GM12875 (cell line): ENCODE data around the gene RSRC1.

Experiments used
- H3K4me3 ChIP-seq: one replicate; pipeline ENCODE4 v1.5.1; 2011; ENCODE audit warnings: low read depth, low read length, control low read depth
- CTCF ChIP-seq: IDR thresholded peaks from 2 replicates; pipeline ENCODE4 v1.5.1; 2011; ENCODE audit warnings: low read depth, mild to moderate bottlenecking, control low read depth, inconsistent platforms, low read length, moderate library complexity, borderline replicate concordance; ENCODE audit not compliant: insufficient read depth

The RSRC1 gene

DNA sequence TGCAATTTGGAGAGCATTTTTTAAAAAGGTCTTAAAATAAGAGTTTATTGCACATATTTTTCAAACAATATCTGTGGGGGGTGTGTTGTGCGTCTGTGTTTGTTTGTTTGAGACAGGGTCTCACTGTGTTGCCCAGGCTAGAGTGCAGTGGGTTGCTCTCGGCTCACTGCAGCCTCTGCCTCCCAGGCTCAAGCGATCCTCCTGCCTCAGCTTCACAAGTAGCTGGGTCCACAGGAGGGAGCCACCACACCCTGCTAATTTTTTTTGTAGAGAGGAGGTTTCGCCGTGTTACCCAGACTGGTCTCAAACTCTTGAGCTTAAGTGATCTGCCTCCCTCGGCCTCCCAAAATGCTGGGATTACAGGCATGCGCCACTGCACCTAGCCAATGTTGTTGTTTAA lies 463.8 kb downstream of the RSRC1 start:
- no peak overlapping the region for H3K4me3 ChIP-seq
- TF ChIP-seq CTCF: no peak

DNA sequence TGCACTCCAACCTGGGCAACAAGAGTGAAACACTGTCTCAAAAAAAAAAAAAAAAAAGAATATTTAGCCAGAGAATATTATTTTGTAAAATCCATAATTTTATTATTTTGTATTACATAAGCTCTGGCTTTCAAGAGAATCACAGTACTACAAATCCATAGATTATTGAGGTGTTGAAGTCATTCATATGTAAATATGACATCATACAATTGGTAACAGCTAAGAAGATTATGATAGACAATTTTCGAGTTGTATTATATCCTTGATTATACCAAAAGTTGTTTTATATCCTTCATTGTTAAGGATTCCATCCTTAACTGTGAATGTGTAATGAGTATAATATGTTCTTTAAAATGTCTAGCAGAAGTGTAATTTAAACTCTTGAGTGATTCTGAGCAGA lies 464.8 kb downstream of the RSRC1 start:
- no peak for TF ChIP-seq CTCF
- H3K4me3 ChIP-seq: no peak overlapping the region

DNA sequence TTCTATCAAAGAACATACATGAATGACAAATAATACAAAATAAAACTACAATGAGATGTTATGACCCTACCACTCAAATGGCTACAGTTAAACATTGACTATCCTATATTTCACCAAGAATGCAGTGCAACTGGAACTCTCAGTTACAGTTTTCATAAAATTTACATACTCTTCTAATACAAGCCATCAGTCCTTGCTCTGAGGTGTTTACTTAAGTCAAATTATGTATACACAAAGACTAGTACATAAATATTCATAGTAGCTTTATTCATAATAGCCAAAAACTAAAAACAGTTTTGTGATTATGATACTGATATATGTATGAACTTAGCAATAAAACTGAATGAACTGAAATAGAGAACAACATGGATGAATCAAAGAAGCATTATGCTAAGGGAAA lies 480.3 kb downstream of the RSRC1 start:
- no peak for TF ChIP-seq CTCF
- H3K4me3 ChIP-seq: no peak overlapping the region
